ENCODE results near the gene POP4. TPM values are rescaled to one million over a fixed set of nuclear protein-coding genes. Genes with fewer than 3 reads are reported as not detected.
"Not testable (repeated sequence)": the region's sequence is repeated elsewhere in the genome, so short reads cannot be mapped to it uniquely, and the experiment has no call there.

Gene POP4
- total RNA-seq (10 to 100 TPM; 45.3 to 70.3 (median 47.9) TPM), polyA plus RNA-seq (100 to 1,000 TPM in 1 of 3 donors, 10 to 100 TPM in 2; 63.9 to 144 (median 97.3) TPM)
- long read RNA-seq, donor 1, transcript POP4-202 (7 exons, 3,385 nt) = major isoform, 6 of 7 reads
- long read RNA-seq, donor 1, partial matches to known transcripts = 1 of 7 reads
- long read RNA-seq, donor 1, other reads (novel, unspliced or antisense) = 0 of 7 reads
- long read RNA-seq, donor 2, transcript POP4-202 (7 exons, 3,385 nt) = major isoform, 24 of 31 reads
- long read RNA-seq, donor 2, partial matches to known transcripts = 4 of 31 reads
- long read RNA-seq, donor 2, other reads (novel, unspliced or antisense) = 3 of 31 reads

- H3K4me3 ChIP-seq = peak within 1 kb of the TSS; percentile 92
- intact Hi-C loops (cut with DNase I) = loop anchor here (1.0 to 10.0 kb wide), 3 partner anchors 61 to 269 kb away; no protein-coding TSS in a partner anchor
- peak within 1 kb of the TSS; percentile 97 for H3K27ac ChIP-seq
- DNase-seq (peak; percentile 98 to 99), ATAC-seq (peak; percentile 93 to 96 (median 96))
- H3K9me3 ChIP-seq = no peaks in the 10 kb centered on the region
- H3K36me3 ChIP-seq (ENCODE audit: insufficient read depth in 1 of 2, low read depth in 1 of 2) = peaks cover 0 to 20% of the 10 kb centered on the region in 2 donors
- H3K4me1 ChIP-seq = peaks cover 20% of the 10 kb centered on the region
- TF ChIP-seq CTCF (IDR thresholded peaks at IDR 0.05) = no peak
- 0 to 1% (median 0%) methylated on average over 47 of the region's 47 CpGs for WGBS, 3 donors
- no peaks in the 10 kb centered on the region for H3K27me3 ChIP-seq (ENCODE audit: insufficient read depth in 3 of 3, low read length in 2 of 3)
Observed at GRCh38 chr19:29605653-29606419, at the start of gene POP4. Gene POP4, plus strand, starts transcription at chr19:29606283. Its CDS starts 36 bp downstream, at chr19:29606319.

- H3K4me1 ChIP-seq; intact Hi-C loops (cut with DNase I); H3K27me3 ChIP-seq (ENCODE audit: insufficient read depth in 3 of 3, low read length in 2 of 3); H3K36me3 ChIP-seq (ENCODE audit: insufficient read depth in 1 of 2, low read depth in 1 of 2); H3K4me3 ChIP-seq; ATAC-seq; DNase-seq; H3K27ac ChIP-seq: not testable (repeated sequence)
- 65 to 91% (median 90%) methylated on average over 2 of the region's 2 CpGs for WGBS, 3 donors
- peaks cover 20% of the 10 kb centered on the region for H3K9me3 ChIP-seq
Observed at GRCh38 chr19:29559110-29559509, 47.0 kb upstream of the POP4 start.

- H3K36me3 ChIP-seq (ENCODE audit: insufficient read depth in 1 of 2, low read depth in 1 of 2) = no peaks in the 10 kb centered on the region
- peaks cover 0 to 1% (median 0%) of the 10 kb centered on the region in 3 donors for H3K27me3 ChIP-seq (ENCODE audit: insufficient read depth in 3 of 3, low read length in 2 of 3)
- no peak overlapping the region for H3K27ac ChIP-seq
- intact Hi-C loops (cut with DNase I) = no loop called here
- no peak for TF ChIP-seq CTCF (IDR thresholded peaks at IDR 0.05)
- ATAC-seq = no peak
- 81 to 87% (median 85%) methylated on average over 4 of the region's 4 CpGs for WGBS, 3 donors
- DNase-seq = no peak
- H3K4me1 ChIP-seq = no peaks in the 10 kb centered on the region
- H3K4me3 ChIP-seq = no peak overlapping the region
- H3K9me3 ChIP-seq = peaks cover 14% of the 10 kb centered on the region
Observed at GRCh38 chr19:29559743-29560142, 46.3 kb upstream of the POP4 start.

- Histone ChIP-seq H3K27ac (no peak overlapping the region), H3K36me3 (ENCODE audit: insufficient read depth in 1 of 2, low read depth in 1 of 2) (no peaks in the 10 kb centered on the region), H3K4me3 (no peak overlapping the region), H3K27me3 (ENCODE audit: insufficient read depth in 3 of 3, low read length in 2 of 3) (peaks cover 0 to 3% (median 0%) of the 10 kb centered on the region in 3 donors), H3K4me1 (no peaks in the 10 kb centered on the region), H3K9me3 (peaks cover 14% of the 10 kb centered on the region)
- ATAC-seq (no peak), DNase-seq (no peak)
- TF ChIP-seq CTCF (IDR thresholded peaks at IDR 0.05) = no peak
- intact Hi-C loops (cut with DNase I) = no loop called here
- 78 to 82% (median 79%) methylated on average over 6 of the region's 6 CpGs for WGBS, 3 donors
Observed at GRCh38 chr19:29560313-29561075, 45.6 kb upstream of the POP4 start.
